Measurements from ENCODE around the gene PXDN.
"Not testable (repeated sequence)": the region's sequence is repeated elsewhere in the genome, so short reads cannot be mapped to it uniquely, and the experiment has no call there.

The PXDN gene

DNA sequence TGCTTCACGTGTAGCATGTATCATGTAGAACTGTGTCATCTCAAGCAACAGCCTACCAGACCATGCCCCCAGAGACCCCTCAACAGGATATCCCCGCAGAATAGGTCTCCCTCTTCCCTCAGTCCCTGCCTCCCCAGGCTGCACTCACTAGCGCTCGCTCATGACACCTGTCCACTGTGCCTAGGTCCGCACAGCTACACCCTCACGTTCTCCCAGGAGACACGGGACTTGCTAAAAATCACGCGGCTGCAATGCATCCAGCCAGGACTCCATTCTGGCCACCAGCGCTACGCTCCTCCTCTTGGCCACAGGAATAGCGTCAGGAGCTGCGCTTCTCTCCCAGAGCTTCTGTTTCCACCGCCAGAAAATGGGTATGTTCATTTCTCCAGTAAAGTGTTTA lies 2.5 kb downstream of the PXDN start:
- DNase-seq (ENCODE audit: low read depth) = no peak

DNA sequence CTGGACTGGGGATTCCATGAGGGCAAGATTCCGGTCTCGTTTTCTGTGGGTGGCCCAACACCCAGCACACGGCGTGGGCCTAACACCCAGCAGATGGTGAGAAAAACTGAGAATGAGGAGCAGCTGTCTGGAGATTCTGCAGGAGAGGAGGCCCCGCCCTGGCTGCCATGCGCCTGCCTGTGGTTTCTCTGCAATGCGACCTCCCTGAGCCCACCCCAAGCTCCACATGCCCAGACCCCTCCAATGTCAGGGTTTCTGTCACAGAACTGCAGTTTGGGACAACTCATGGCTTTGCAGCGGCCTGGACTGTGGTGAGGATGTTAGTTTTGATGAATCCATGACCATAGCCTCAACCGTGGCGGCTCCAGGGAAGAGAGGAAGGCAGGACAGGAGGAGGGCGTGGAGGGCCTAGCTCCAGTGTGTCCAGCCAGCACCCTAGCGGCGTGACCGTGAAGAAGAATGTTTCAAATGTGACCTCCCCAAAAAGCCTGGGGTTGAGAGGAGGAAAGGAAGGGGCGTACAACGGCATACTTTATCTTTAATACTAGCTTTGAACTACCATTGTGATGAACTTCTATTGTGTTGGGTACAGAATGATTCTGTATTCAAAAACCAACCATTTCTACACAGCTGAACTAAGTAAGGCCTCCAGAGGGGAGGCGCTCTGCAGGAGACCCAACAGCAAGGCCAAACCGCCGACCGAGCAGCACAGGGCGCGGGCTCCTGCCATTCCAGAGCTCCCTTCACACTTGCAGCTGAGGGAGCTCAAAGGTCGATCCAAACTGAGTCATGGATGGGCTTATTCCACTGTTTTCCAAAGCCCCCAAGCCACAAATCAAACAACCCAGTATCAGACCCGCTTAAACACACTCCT lies 3.4 kb downstream of the PXDN start:
- DNase-seq (ENCODE audit: low read depth) = no peak

DNA sequence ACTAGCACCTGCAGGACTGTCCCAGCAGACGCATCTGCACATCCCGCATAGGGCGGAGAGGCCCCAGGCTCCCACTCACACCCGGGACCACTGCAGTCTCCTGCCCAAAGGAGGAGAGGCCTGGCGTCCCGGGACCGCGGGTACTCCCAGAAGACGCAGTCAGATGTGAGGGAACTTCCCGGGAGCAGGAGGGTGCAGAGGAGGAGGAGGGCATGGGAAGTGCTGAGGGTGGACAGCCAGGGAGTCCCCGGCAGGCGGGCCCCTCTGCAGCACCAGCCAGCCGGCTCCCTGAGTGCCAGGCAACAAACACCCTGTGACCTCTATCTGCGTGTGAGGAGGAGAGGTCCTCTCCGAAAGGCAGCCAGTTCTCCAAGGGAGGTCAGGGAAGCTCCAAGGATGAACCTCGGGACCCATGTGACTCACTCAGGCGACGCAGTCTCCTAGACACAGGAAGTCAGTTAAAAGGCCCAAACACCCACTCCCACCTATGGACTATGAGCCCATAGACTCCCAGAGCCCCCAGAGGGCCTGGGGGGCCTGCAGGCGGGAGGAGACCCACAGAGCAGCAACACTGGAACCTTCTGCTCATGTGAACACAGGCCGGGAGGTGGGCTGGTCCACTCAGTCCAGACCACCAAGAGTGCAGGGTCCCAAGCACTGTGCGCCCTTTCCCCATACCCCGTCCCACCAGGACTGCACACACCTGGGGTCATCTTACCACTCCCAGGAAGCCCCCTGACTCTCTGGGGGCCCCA lies 4.2 kb downstream of the PXDN start:
- DNase-seq (ENCODE audit: low read depth) = no peak

DNA sequence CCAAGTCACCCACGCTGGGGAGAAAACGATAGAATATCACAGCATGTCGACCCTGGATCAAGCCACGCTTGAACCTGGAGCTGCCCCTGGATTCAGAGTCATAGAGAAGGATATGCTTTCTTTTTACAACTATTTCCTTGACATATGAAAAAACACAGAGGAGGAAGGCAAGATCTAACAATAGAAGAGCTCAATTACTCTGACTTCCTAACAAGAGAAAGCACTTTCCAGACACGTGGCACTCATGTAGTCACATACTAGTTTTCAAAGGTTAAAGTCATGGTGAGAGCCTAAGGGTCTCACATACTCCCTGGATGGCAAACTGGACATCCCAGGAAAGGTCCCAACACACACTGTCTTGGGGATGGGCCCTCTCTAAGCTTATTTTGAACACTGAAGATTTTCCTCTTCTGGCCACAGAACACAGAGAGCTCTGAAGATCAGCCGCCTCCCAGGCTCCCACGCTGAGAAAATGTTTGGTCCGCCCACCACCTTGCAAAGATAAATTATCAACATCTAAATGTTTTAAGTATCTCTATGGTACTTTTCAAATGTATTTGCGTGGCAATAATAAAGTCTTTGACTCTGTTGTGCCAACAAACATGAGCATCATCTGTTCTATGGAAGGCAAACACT lies 4.9 kb downstream of the PXDN start:
- DNase-seq (ENCODE audit: low read depth) = no peak

DNA sequence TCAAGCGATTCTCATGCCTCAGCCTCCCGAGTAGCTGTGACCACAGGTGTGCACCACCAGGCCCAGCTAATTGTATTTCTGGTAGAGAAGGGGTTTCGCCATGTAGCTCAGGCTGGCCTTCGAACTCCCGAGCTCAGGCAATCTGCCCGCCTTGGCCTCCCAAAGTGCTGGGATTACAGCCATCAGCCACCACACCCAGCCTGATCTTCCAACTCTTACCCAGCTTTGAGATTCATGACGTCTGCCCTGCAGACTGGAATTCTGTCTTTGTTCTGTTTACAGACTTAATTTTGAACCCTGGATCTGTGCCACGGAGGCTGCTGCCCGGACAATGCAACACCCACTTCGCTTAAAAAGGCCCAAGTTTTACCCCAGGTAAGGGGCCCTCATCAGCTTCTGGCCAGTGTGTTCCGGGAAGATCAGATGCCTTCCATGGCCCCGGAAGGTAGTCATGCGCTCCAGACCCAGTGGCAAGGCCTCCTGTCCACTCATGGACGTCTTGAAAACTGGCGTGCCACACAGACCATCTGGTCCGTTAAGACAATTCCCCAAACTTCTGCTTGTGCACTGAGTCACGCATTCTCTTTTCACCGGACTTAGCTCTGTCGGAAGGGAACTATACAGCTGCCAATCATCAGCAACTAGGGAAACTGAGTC lies 5.5 kb downstream of the PXDN start:
- no peak for DNase-seq (ENCODE audit: low read depth)

DNA sequence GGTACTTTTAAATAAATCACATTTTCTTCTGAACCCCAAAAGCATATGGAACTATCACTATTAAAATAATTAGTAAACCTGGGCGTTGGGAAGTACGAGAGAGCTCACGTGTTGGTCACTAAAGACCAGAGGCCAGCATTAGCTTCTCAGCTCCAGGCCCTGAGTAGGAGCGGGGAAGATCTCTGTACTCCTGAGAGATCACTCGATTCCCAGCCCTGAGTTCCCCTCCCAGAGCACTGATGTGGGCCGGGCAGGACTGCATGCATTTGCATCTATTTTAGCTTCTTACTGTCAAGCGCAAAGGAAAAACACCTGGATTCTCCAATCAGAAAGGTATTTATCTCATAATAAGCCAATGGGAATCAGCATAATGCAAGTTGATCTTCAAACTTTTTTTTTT lies 6.2 kb downstream of the PXDN start:
- DNase-seq (ENCODE audit: low read depth) = no peak

DNA sequence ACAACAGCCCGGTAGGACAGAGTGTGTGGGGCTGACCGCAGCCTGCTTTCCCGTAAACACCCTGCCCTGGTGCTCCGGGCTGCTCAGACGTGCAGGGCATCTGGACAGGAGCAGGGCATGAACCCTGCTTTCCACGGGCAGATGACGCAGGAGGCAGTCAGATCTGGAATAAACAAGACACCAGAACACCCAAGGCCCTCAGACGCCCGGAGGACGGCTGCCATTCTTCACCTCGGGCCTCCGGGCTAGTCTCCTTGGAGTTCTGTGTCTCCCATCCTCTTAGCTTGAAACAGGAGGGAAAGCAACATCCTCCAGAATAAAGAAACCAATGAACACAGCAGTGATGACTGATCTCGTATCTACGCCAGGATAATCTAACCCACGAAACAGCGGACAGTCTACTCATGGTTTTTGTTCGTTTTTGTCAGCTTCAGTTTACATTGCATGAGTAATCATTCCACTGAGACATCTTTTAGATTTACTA lies 7.3 kb downstream of the PXDN start:
- DNase-seq (ENCODE audit: low read depth) = no peak

DNA sequence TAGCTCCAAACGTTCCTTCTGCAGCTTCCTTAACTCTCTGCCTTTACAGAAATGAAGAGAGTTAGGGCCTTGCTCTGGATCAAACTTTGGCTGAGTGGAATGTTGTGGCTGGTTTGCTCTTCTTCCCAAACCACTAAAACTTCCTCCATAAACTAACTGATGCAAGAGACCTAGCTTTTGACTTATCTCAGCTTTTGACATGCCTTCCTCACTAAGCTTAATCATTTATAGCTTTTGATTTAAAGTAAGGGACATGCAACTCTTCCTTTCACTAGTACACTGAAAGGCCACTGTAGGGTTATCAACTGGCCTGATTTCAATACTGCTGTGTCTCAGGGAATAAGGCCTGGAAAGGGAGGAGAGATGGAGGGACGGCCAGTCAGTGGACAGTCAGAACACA lies 8.3 kb downstream of the PXDN start:
- no peak for DNase-seq (ENCODE audit: low read depth)

DNA sequence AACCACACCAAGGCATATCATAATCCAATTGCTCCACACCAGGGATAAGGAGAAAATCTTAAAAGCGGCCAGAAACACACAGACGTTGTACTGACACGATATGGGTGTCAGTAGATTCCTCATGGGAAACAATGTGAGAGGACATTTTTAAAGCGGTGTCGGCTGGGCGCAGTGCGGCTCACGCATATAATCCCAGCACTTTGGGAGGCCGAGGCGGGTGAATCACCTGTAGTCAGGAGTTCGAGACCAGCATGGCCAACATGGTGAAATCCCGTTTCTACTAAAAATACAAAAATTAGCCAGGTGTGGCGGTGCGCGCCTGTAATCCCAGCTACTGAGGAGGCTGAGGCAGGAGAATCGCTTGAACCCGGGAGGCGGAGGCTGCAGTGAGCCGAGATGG lies 11.0 kb downstream of the PXDN start:
- not testable (repeated sequence) for DNase-seq (ENCODE audit: low read depth)

DNA sequence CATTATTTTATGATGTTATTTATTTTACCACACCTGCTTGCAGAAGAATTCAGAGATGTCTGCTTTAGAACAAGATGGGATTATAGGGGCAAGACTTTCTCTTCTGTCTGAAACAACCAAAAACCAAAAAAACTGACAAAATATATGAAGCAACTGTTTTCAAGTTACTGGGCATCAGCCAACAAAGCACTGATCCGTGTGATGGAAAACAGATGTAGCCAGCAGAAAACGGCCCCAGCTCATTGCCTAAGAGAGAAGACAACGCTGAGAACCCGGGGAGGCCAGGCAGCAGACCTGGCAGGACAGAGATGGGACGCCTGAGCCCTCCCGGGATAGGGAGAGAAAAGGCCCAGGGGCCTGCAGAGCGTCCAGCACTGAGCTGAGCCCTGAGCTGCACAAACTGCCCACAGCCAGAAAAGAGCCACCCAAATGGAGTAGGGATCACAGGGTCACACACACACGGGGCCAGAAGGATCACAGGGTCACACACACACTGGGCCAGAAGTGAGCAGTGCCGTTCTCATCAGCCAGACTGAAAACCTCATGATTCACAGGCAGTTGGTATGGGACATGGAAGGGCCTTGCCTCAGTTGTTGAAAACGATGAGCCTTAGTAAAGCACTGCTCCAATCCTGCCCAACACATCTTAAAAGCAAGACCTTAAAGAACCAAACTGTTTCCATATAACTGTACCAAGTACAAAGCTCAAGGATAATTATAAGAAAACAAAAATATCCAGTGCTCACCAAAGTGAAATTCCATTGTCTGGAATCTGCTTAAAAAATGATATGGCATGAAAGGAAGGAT lies 12.1 kb downstream of the PXDN start:
- DNase-seq (ENCODE audit: low read depth) = no peak

DNA sequence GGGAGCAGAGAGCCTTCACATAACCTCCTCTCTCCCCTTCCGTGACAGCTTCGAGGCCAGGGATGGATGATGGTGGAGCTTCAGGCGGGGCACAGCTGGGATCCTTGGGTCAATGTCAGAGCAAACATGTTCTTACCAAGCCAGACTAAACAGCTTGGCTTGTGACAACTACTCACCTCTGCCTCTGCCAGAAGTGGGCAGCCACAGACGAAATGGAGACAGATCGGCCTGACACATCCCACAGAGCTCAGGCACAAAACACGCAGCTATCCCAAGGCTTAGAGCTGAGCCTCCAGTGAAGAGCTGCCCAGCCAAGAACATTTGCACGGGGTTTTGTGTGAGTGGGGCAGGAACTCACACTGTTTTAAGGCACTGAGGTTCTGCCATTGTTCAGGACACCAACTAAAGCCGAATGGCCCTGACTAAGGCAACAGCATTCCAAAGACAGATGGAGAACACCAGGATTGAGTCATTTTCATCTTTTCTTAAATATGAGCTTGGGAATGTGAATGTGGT lies 12.8 kb downstream of the PXDN start:
- no peak for DNase-seq (ENCODE audit: low read depth)

DNA sequence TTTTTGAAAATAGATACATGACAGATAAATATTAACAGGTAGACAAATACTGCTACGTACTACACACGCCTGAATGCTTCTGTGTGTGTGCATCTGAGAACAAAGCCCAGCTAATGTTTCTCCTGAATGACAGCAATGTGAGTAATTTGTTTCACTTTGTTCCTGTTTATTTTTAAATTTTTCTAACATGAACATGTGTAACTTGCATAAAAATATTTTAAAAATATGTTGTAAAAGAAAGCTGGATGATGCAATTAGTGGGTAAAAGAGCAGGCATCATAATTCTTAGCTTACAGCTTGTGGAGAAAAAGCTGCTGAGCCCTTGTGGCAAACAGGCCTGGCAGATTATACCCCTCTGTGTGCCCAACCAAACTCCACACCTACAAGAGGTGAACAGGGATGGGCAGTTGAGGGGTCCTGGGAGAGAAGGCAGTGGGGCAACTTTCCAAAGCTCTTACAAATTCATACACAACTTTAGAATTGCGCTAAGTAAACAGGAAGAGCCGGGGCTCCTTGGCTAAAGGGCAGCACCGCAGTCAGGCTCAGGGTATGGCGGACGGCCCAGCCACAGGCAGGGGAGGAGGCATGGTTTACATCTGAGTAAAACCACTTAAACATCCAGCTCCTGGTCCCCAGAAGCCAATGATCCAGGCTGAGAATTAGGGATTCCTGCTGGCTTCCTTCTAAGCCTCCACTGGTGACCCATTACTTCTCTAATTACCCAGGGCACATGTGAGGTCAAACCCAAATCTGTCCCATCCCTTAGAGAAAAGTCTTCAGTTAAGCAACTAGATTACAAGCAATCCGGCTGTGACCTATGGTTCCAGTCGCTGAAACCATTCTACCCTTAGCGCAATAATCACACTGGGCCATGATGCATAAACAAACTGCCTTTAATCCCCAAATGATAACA lies 14.0 kb downstream of the PXDN start:
- DNase-seq (ENCODE audit: low read depth) = no peak

DNA sequence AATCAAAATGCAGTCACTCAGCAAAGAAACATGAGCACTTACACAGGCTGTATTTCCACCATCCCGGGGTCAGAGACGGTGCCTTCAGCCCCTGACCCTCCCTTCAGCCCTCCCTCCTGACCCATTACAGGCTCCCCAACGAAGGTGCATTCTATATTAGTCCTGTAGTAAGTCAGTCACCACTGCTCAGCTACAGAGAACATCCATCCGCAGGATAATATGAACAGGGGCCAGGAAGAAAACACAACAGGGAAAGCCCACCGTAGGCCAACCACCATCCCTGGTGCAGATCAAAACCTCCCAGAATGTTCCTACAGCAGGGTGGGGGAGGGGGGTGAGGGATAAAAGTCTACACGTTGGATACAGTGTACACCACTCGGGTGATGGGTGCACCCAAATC lies 15.1 kb downstream of the PXDN start:
- DNase-seq (ENCODE audit: low read depth) = no peak

DNA sequence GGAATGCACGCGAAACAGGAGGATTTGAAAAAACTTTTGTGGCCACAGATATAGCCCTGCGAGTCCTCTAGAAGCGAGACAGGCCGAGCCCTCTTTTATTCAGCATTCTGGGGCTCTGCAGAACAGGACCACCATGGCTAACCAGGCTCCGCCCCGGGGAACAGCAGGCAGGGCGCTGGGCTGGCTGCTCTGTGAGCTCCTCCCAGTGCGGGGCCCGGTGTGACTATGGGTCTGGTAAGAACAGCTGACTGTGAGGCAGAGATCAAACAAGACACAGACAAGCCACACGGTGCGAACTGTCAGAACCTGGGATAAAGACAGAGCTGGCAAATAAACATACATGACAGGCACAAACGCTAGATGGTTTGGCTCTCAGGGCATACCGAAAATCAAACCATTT lies 15.5 kb downstream of the PXDN start:
- DNase-seq (ENCODE audit: low read depth) = no peak

DNA sequence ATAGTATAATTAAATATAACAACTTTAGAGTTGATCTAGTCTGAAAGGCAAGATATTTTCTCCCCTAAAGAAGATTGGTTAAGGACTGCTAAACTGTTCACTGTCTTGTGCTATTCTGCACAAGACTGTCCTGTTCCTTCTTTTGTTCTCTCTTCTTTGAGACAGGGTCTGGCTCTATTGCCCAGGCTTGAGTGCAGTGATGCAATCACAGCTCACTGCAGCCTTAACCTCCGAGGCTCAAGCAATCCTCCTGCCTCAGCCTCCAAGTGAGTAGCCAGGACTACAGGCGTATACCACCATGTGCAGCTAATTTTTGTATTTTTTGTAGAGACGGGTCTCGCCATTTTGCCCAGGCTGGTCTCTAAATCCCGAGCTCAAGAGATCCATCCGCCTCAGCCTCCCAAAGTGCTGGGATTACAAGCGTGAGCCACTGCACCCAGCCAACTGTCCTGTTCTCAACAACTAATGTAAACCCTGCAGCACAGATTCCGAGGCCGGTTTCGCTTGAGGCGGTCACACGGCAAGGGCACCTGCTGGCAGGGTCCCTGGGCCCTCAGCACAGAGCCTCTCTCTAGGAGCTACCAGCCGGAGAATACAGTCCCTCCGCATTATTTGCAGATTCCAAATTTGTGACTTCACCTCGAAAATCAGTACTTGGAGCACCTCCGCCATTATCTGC lies 16.4 kb downstream of the PXDN start:
- no peak for DNase-seq (ENCODE audit: low read depth)

DNA sequence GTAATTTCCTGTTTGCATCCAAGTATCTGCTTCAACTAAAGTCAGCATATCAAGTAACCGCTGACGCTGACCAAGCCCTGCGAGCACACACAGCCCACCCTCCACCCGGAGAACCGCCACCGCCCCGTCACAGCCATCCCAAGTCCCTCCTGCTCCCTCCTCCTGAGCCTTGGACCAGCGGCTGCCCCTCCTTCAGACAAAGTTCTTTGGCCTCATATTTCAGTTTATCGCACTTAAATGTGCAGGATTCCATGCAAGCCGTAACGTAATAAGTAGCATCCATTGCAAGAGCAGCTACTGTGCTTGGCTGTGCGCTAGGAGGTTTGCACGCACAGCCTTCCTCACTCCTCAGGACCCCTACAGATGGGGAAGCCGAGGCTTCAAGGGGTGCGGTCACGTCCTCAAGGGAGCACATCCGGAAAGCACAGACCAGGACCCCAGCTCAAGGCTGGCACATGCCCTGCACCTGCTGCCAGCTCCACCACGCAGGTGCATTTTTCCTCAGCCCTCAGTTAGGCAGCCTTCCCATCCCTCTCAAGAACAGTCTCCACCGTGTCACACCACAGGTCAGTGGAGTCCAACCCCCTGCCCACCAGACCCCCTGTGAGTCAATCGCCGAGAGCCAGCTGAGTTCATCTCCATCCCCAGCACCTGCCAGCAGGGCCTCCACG lies 17.1 kb downstream of the PXDN start:
- no peak for DNase-seq (ENCODE audit: low read depth)

DNA sequence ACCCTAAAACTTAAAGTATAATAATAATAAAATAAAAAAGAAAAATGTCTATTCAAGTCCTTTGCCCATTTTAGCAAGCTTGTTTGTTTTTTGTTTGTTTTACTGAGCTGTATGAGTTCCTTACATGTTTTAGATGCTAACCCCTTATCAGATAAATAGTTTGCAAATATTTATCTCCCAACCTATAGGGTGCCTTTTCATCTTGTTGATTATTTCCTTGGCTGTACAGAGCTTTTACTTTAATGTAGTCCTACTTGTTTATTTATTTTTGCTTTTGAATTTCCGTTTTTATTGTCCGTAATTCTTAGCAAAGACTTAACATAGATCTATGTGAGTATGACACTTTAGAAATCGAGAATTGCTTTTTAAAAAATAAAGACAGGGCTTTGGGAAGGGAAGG lies 17.8 kb downstream of the PXDN start:
- no peak for DNase-seq (ENCODE audit: low read depth)

DNA sequence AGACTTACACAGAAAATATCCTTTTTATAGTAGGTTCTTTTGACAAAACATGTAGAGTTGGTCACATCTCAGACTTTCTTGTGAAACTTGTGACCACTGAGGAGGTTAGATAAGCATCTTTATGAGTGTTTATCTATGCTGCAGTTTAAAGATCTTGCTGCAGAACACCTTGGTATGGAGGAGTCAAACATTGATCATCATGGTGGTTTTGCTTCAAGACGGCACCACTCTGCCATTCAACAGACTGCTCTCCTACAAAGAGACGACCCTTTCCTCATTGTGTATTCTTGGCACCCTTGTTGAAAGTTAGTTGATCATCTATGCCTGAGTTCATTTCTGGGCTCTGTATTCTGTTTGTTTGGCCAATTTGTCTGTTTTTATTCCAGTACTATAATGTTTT lies 20.0 kb downstream of the PXDN start:
- not testable (repeated sequence) for DNase-seq (ENCODE audit: low read depth)

Data from activated T-cell treated with anti-CD3 and anti-CD28 coated beads for 48 hours (primary cell).